ENCODE results near the gene HMGB4.

Gene HMGB4

DNA sequence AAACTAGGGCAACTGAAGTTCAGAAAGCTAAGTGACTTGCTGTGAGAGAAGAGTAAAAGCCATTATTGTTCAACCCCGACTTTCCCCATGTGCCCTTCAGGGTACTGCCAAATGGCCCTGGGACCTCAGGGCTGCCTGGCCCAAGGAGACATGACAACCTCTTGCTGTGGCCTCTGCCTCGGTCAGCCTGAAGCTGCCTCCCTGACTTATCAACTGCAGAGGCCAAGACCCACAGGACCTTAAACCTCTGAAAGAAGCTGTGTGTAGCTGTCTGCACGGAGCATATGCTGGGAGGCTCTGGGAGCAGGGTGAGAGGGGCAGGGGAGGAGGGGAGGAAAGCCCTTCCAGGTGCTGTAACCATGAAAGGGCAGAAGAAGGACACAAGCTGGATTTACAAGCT lies 35.9 kb downstream of the HMGB4 start:
- no peak for DNase-seq

DNA sequence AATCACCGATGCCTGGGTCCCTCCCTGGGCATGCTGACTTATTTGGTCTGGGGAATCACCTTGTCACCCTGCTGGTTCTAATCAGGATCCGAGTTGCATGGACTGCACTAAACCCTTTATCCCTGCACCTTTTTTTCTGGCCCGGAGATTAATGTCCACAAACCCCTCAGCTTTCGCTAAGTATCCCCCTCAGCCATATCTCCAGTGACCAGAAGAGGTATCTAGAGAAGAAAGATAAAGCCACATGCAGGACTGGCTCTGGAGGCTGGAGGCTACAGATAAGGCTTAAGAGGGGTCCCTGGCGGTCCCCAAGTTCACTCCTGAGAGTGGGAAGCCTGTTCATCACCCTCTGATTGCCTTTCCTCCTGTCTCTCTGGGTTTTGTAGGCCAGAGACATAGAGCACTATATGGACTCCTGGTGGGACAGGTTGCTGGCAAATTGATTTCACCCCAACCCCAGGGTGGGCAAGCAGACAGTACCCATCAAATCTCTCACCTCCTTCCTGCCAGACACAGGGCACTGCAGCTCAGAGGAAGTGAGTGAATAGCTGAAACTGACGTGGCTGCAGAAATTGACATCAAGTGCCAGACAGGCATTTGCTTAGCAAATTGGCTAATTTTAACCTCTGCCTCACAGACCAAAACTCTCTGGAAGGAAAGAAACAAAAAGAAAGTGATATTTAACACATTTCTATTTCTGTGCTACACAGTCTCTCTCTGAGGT lies 38.8 kb downstream of the HMGB4 start:
- no peak for DNase-seq

DNA sequence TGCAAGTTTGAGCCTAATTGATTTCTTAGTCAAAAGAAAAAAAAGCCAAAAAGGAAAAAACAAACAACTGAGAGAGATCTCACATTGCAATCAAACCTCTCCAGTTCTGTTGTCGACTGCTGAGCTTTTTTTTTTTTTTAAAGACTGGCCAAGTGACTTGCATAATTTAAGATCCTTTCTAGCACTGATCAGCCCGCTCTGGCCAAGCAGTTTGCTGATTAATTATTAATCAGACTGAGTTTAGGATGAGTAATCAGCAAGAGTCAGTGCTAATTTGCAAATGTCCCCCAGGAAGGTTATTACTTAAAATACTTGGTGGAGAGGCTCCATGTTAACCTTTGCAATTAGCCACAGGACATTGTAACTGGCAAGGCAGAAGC lies 39.3 kb downstream of the HMGB4 start:
- DNase-seq: no peak

DNA sequence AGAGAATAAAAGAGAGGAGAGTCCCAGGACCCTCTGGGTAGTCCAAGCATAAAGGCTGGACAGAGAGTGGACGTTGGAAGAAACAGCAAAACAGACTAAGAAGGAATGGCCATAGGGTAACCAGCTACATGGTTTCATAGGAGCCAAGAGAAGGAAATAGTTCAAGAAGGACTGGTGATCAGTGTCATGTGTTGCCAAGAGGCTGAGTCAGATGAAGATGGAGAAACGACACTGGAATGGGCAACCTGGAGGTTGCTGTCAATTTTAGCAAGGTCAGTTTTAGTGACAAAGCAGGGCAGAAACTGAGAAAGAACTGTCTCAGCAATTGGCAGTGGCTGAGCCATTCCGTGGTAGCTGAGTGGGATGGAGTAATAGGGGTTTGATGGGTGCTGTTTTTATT lies 41.4 kb downstream of the HMGB4 start:
- DNase-seq: no peak

DNA sequence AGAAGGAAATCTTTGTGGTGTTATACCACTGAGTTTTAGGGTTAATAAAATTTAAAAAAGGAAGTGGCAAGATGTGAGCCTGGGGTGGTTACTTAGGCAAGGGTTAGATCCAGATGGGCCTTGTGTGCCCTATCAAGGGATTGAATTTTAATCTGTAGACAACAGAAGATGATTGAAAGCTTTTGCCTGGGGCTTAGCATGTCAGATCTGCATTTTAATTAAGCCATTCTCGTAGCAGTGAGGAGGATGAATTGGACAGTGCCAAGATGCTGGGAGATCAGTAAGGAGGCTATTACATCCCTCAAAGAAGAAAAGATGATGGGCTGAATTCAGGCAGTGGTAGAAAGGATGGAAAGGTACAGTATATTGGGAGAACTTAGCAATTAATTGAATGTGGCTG lies 42.3 kb downstream of the HMGB4 start:
- DNase-seq: no peak

DNA sequence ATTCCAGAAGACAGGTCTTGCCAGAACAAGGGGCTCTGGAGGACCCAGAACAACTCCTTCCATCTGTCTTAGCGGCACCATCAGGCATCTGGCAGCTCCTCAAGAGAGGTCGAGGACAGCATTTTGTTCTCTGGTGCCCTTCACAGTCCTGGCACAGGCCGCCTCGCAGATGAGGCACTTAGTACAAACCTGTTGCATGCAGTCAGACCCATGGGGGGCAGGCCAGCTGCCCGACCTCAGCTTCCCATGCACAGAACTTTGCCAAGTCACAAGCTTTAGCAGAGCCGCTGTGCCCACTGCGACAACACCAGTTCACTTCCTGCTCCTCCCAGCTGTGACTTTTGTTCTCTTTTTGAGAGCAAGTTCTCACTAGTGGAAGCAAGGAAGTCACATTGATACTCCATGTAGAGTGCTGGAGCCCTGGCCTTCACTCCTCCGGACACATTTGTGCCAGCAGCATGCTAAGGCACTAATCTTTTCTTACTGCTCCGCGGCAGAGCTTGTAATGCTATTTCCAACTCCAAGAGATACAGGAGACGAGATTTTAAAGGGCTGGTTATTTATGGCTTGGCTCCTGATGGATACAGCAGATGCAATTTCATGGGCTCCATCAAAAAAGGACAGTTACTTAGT lies 44.6 kb downstream of the HMGB4 start:
- DNase-seq: peak in 3 of 14 donors; percentile 4 to 35 (median 7)

Measured in C1 segment of cervical spinal cord (tissue), 14 donors.